GM15510 (cell line): ENCODE measurements around the gene CKLF.

ENCODE experiments used
- POLR2A ChIP-seq: IDR thresholded peaks from 3 replicates; pipeline ENCODE4 v1.6.1; 2011; ENCODE audit warnings: borderline replicate concordance; ENCODE audit not compliant: insufficient read length; ENCODE audit errors: extremely low read depth

CKLF gene

DNA sequence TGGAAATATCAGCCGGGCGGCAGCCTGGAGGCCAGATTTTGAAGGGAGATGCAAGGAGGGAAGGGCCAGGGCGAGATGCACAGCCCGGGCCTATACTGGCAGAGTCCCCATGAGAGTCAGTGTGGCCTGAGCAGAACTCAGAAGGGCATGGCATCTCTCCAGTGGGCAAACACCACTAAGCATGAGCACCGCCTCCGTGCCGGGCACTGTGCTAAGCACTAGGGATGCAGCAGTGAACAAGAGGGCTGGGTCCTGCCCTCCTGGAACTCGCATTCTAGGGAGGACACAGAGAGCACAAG is 35.9 kb upstream of the CKLF start:
- no peak for TF ChIP-seq POLR2A

DNA sequence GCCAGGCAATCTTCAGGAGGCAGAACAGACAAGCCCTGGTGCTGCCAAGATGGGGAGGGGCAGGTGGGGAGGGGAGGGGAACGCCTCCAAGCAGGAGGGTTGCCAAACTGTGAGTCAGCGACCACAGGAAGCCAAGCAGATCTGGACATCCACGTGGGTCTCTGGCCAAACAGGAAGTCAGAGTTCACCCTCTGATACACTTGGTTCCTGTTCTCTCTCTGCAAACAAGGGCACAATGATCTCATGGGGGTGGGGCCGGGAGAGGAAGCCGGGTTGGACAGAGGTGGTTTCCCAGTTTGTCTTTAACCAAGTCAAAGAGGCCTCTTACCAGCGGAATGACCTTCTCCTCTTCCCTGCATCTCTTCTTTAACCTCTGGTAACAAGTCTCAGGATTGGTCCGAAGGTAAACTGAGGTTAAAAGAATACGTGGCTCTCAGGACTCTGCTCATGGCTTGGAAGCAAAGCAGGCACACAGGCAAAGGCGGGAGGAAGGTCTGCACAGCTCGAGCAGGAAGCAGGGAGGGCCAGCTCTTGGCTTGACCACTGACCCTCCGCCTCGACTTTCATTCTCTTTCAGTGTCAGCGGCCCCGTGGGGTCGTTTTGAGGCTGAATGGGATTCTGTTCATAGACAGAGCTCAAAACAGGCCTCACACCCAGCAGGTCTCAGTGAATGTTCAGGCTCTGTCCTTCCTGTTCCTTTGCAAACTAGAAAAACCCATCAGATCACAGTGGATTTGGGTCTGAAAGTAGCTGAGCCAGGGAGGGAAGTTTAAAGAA is 35.4 kb upstream of the CKLF start:
- TF ChIP-seq POLR2A, result no peak

DNA sequence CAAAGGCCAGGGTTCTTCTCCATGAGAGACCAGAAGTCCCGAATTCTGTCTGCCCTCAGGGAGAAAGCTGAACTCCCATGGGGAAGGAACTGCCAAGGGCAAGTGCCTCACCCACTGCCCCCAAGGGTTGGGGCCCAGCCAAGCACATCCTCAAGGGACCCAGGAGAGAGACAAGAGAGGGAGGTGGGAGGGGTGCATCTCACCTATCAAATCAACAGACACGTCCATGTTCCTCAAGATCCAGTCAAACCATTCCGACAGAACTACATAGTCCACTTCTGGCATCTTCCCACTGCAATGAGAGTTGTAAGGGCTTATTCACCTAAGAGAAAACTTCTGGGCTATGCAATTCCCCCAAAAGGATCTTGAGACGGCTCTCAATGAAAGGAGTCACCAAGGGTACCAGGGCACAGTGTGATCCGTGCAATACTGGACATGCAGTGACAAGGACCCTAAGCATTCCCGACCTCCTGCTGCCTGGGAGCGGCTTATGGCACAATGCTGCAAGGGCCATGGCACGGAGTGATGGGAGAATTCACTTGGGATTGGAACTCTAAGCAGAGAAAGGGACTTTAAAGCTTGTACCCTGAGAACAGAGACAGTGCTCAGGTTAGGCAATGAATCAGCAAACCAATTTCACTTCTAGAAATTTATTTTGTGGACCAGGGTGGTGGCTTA is 34.7 kb upstream of the CKLF start:
- no peak for TF ChIP-seq POLR2A

DNA sequence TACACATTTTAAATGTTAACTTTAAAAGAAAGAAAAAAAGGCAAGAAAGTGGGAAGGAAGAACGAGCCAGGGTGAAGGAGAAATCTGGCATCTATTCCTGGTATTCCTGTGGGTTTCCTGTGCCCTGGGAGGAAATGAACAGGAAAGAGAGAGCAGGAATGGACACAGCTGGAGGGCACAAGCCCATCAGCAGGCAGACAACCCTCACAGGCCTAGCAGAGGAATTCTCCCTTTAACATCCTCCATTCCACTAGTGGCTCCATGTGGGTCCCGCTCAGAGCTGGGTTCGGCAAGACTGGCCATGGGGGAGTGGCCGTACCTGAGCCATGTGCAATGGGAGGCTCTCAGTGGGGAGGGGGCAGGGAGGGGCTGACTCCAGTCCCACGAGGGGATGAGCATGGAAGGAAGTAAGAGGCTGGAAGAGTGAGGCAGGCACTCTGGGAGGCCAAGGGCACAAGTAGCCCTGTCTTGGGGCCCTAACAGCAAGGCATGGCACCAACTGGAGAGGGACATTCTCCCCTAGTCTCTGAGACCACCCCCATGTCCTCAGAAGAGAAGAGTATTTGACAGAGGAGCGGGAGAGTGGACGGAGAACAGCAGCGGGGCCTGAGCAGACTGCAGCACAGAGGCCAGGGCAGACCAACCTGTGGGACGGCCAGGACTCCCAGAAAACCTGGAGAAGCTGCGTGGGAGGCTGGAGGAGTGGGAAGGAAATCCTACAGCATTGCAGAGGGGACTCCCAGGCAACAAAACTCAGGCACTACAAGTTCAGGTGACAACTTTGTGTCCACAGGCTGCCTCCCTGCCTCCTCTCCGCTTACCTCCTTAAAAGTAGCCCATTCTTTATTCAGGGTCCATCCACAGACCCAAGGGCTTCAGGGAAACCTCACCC is 32.6 kb upstream of the CKLF start:
- TF ChIP-seq POLR2A, result no peak

DNA sequence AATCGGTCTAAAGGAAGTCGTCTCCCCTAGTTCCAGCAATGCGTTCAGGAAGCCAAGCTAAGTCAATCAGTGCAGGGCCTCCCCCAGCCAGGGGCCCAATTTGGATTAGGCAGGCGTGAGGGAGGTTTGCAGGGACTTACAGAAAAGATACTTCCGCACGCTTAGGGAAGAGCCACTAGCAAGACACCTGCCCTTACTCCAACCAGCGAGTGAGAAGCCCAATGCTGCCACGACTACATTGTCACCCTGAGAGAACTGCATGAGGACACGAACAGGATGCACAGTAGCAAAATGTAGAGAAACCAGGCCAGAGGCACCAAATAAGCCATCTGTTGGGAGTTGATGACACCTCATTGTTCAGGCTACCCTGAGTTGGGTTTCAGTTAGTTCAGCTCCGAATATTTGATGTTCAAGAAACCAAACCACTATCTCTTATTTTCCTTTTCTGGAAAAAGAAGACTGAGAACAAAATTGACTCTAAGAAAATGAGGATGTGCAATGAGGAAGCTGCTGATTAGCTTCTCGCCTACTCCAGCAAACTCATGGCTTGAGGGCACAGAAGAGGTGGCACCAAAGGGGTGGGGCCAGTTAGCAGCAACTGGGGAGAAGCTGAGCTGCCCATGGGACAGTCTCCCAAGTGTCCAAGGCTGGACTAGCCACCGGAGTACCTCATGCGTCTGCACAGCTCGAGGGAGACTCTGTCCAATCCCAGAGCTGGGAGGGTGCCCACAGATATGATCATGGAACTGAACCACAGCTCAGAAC is 31.8 kb upstream of the CKLF start:
- no peak for TF ChIP-seq POLR2A

DNA sequence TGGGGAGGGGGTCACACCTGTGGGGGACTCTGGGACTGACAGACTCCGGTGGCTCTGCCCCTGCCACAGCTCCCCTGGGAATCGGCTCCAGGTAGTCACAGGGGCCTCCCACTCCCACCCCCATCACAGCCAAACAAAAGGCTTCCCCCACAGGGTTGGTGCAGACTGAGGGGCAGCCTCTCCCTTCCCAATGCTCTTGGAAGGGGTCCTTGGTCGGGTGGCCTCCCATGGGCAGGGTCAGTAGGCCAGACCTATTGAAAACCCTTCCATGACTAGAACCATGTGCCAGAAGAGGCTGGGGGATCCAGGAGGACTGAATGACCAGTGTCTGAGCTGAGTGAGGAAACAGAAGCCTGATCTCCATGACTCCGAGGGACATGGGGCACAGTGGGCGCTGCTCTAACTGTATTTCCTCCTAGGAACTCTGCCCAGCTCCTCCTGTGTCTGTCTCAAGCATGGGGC is 31.1 kb upstream of the CKLF start:
- no peak for TF ChIP-seq POLR2A

DNA sequence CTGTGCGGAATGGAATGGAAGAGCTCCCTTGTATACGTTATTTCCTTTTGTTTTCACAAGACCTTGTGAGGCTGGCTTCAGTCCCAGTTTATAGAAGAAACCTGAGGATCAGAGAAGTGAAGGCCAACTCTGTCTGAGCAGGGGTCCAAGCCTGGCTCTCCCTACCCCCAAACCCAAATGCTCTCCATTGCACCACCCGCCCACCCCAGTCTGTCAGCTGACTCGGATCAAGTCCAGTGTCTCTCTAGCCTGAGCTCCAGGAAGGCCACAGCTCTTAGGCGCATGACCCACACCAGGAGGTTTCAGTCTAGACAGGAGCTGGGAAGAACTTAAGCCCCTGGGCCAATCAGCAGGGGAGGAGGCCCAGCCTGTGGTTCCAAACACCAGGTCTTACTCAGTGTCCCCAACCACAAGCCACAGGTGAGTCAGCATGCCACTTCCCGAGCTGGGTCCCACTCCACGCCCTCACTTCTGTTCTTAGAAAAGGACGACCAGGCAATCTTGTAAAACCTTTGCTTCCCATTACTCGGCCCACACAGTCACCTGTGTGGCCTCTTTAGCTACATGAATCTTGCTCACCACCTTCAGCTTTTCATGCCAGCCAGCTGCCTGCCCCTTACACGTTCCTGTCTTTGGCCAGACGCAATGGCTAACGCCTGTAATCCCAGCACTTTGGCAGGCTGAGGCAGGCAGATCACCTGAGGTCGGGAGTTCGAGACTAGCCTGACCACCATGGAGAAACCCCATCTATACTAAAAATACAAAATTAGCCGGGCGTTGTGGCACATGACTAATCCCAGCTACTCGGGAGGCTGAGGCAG is 30.2 kb upstream of the CKLF start:
- TF ChIP-seq POLR2A, result no peak

DNA sequence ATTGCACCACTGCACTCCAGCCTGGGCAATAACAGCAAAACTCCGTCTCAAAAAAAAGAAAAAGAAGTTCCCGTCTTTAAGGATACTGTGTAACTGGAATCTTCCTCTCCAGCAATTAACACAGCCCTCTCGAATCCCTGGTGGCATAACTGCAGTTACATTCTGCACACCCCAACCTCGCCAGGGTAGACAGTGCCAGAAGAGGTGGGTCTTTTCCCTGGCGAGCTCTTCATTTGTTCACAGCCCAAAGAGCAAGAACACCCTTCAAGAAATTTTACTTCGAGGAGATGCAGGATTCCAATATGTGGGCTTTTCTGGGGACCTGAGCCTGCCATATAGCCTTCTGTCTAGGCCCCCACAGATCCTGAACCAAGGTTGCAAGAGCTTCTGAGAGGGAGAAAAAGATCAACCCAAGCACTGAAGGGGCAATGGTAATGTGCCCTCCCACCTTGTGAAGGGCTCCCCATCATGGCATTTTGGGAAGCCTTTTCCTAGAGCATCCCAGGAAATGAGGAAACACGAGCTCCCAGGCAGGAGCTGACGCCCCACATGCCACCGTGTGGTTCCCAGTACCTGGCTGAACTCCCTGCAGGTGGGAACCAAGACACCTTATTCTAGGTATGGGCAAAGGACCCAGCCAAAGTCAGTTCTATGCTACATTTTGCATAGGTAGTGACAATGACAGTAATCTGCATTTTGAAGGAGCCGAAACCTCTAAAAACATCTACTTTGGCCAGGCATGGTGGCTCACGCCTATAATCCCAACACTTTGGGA is 29.4 kb upstream of the CKLF start:
- TF ChIP-seq POLR2A, result no peak

DNA sequence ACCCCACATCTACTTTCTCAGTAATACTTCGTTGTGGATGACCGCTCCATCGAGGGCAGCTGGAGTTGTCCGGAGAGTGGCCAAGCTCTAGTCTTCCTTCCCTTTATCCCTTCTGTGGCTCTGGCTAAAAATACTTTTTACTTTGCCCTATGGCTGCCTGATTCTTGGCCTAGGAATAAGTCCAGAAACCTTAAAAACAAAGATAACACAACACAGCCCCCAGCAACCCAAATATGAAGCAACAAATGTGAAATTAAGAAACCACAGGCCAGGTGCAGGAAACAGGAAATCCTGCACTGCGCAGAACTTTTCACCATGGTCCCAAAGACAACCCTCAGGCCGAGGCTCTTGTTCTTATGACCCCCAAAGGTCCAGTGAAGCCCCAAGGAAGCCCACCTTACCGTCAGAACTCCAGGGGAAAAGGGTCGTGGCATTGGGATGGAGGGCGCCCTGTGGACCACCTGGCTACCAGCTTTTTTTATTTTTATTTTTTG is 28.5 kb upstream of the CKLF start:
- no peak for TF ChIP-seq POLR2A

DNA sequence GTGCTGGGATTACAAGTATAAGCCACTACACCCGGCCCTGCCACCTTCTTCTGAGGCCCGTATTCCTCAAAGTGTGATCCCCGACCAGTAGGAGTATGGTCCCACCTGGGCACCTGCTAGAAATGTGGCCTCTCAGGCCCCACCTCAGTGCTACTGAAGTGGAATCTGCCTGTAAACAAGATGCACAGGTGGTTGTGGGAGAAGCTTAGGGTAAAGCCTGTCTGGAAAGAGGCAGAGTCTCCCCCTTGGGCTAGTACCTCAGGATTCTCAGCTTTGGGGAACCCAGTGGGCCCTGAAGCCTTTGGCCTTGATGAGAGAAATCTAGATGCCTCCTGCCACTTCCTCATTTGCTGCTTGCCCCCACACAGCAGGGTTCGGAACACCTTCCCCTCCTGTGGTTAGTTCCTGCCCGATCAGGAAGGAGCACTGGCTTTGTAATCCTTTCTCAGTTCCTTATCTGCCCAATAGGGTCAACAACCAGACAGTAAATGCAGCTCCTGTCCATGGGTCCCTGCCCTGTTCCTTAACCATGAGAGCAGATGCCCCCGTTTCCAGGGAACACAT is 27.7 kb upstream of the CKLF start:
- TF ChIP-seq POLR2A, result no peak

DNA sequence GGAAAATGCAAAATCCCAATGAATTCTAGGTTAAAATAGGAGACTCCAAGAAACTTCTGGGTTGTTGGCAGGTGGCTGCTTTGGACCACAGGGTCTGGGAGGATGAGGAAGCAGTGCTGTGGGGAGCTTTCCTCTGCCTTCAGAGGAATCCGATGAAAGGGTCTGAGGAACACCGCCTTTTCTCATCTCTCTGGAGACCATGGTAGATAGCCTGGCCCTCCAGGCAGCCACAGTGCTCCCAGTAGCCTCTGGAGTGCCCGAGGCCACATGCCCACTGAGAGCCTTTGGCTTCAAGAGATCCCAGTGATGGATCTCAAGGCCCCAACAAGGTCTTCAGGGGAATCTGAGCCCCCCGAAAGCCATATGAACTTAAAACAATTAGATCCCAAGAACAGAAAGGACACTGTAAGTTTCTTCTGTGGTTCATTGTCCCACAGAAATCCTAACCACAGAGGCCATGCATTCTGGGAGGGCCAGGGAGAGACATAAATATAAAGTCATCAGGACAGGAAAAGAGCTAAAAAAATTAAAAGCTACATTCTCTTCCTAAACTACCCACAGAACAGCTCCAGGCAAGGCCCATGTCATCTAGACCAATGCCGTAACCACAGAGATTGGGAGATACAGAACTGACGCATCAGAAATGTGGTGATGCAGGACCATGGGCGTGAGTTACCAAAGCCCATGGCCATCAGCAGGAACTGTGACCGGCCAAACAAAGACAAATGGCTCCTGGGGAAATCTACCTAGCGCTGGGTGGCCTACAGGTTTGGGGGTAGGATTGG is 26.8 kb upstream of the CKLF start:
- TF ChIP-seq POLR2A, result no peak

DNA sequence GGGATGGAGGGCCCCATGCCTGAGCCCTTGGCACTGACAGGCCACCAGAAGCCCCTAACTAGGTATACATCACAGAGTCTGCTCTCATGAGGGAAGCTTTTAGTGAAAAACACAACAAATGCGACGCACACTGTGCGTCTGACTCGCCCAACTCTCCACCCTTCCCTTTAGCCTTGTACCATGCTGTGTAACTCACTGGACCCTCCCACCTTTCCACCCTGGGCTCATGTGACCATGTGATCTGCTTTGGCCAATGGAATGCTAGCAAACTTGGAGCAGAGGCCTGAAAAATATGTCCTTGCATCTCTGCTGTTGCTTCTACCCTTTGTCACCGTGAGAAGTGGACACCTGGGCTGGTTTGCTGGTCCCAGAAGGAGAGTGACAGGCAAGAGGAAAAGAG is 24.1 kb upstream of the CKLF start:
- TF ChIP-seq POLR2A, result no peak
